ENCODE data around the gene SON. TPM values are rescaled to one million over a fixed set of nuclear protein-coding genes. Genes with fewer than 3 reads are reported as not detected.

Gene SON
- polyA plus RNA-seq, 1 experiment: 103 TPM

- ChIA-PET CTCF (no interaction called here), POLR2A (no interaction called here)
- H3K9me3 ChIP-seq (ENCODE audit: control insufficient read depth, insufficient read depth, low read length): no peaks in the 10 kb centered on the region
- H3K27me3 ChIP-seq (ENCODE audit: control insufficient read depth, insufficient read depth, low read length): no peaks in the 10 kb centered on the region
- TF ChIP-seq, protein P1, sequence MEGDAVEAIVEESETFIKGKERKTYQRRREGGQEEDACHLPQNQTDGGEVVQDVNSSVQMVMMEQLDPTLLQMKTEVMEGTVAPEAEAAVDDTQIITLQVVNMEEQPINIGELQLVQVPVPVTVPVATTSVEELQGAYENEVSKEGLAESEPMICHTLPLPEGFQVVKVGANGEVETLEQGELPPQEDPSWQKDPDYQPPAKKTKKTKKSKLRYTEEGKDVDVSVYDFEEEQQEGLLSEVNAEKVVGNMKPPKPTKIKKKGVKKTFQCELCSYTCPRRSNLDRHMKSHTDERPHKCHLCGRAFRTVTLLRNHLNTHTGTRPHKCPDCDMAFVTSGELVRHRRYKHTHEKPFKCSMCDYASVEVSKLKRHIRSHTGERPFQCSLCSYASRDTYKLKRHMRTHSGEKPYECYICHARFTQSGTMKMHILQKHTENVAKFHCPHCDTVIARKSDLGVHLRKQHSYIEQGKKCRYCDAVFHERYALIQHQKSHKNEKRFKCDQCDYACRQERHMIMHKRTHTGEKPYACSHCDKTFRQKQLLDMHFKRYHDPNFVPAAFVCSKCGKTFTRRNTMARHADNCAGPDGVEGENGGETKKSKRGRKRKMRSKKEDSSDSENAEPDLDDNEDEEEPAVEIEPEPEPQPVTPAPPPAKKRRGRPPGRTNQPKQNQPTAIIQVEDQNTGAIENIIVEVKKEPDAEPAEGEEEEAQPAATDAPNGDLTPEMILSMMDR (IDR thresholded peaks at IDR 0.05; ENCODE audit: low read depth, low read length): no peak
- DNase-seq (ENCODE audit: low read depth, low spot score): no peak
- H3K4me3 ChIP-seq (ENCODE audit: low read depth, low read length): no peak overlapping the region
- no peak overlapping the region for H3K27ac ChIP-seq (ENCODE audit: low read depth, low read length)
Observed at GRCh38 chr21:33537212-33537611, 5.6 kb upstream of the SON start.

DNA sequence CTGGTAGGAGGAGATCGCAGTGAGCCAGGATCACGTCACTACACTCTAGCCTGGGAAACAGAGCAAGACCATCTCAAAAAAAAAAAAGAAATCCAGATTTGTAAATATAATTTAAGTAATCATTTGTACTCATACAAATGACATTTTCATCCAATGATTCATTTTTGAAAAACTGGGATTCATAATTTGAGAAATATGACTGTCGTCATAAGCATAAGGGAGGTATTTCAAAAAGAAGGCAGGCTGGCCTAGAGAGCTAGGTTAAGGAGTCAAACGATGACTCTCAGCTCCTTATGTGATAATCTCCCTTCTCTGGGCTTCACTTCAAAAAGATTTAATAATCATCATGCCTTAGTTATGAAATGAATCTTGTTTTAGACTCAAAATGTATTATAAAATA lies 3.2 kb upstream of the SON start:
- no peaks in the 10 kb centered on the region for H3K27me3 ChIP-seq (ENCODE audit: control insufficient read depth, insufficient read depth, low read length)
- TF ChIP-seq, protein P1 (IDR thresholded peaks at IDR 0.05; ENCODE audit: low read depth, low read length): no peak
- no peaks in the 10 kb centered on the region; the same call in 1 of the 2 replicates for H3K9me3 ChIP-seq (ENCODE audit: control insufficient read depth, insufficient read depth, low read length)
- no peak overlapping the region for H3K4me3 ChIP-seq (ENCODE audit: low read depth, low read length)
- H3K27ac ChIP-seq (ENCODE audit: low read depth, low read length): peak overlapping the region; percentile 21
- CTCF ChIA-PET: no interaction called here
- no peak for DNase-seq (ENCODE audit: low read depth, low spot score)
- POLR2A ChIA-PET: no interaction called here

DNA sequence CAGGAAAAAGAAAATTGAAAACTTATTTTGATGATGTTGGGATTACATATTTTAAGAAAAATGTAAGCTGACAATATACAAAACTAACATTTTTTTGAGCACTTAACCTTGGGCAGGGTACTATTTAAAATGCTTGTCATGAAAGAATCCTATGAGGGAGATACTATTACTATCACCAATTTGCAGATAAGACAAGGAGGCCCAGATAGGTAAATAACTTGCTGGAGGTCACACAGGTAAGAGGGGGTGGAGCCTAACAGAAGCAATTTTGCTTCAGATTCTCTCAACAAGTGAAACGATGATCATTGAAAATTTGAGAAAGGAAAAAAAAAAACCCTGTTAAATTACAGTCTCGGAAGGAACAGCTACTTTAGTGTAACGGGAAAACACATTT lies 2.1 kb upstream of the SON start:
- TF ChIP-seq, protein P1 (IDR thresholded peaks at IDR 0.05; ENCODE audit: low read depth, low read length): no peak

DNA sequence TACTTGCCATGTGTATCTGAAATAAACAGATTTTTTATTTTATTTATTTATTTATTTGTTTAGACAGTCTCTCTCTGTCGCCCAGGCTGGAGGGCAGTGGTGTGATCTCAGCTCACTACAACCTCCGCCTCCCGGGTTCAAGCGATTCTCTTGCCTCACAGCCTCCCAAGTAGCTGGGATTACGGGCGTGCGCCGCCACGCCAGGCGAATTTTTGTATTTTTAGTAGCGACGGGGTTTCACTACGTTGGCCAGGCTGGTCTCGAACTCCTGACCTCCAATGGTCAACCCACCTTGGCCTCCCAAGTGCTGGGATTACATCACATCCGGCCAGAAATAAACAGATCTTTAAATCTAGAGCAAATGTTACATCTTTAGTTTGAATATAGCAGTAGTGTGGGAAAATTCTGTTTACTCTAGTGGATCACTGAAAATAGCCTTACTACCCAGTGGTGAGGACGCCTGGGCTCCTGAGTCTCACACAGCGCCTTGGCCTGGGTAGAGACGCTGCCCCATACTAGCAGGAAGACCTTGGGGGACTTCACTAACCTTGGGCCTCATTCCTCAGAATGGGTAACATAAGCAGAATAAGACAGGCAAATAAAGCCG lies 1.6 kb upstream of the SON start:
- DNase-seq (ENCODE audit: low read depth, low spot score): no peak
- H3K9me3 ChIP-seq (ENCODE audit: control insufficient read depth, insufficient read depth, low read length): no peaks in the 10 kb centered on the region; the same call in 1 of the 2 replicates
- peak overlapping the region; percentile 100 for H3K27ac ChIP-seq (ENCODE audit: low read depth, low read length)
- POLR2A ChIA-PET: interaction anchor here (0.5 kb wide), 1 partner anchor 38 kb away, joined by 5 read pairs; no protein-coding TSS in a partner anchor
- H3K27me3 ChIP-seq (ENCODE audit: control insufficient read depth, insufficient read depth, low read length): no peaks in the 10 kb centered on the region
- CTCF ChIA-PET: no interaction called here
- TF ChIP-seq, protein P1 (IDR thresholded peaks at IDR 0.05; ENCODE audit: low read depth, low read length): no peak
- H3K4me3 ChIP-seq (ENCODE audit: low read depth, low read length): peak overlapping the region; percentile 91

More for the DNA sequence above, 2.1 kb upstream of the SON start:
- POLR2A ChIA-PET: no interaction called here
- Histone ChIP-seq H3K4me3 (ENCODE audit: low read depth, low read length) (peak overlapping the region; percentile 91; the same call in 1 of the 2 replicates), H3K27me3 (ENCODE audit: control insufficient read depth, insufficient read depth, low read length) (no peaks in the 10 kb centered on the region), H3K27ac (ENCODE audit: low read depth, low read length) (no peak overlapping the region), H3K9me3 (ENCODE audit: control insufficient read depth, insufficient read depth, low read length) (no peaks in the 10 kb centered on the region; the same call in 1 of the 2 replicates)
- no peak for DNase-seq (ENCODE audit: low read depth, low spot score)
- CTCF ChIA-PET: no interaction called here

DNA sequence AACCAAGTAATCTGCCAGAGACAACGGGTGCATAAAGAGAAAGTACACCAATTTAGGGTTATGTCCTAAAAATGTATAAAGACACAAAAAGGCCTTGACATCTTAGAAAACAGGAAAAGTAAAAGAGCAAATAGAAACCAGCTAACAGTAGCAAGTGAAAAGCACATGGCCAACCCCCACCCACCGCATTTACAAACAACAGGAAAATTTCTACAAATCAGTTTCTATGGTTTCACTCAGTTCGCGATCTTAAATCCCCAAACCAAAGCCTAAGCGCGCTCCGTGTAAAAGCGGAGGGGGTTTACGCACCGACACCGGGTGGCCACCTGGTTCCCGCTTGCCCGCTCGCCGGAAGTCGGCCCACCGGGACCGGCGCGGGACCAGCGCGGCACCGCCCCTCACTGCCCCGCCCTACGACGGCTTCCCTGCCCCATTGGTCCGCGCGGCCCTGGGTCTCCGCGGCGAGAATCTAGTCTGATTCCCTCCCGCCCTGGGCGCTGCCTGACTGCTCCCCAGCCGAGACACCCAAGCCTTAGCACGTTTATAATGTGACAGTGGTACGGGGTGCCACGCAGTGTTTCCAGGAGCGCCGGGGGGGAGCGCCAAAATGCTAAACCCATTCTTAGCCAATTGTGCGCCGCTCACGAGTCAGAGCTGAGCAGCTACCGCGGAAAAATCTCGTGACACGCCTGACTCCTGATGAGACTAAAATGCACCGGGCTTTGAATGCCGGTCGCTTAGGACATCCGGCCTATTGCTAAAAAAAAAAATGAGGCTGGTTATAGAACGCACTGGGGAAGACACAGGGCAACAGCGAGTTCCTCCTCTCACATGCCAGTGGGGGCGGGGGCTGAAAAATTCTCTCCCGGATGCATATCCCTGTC lies 840 bp upstream of the SON start, which contains the start of gene GART:
Gene GART (minus strand): TSS at position 362 of the 884 bp plus-strand sequence. CDS start 2,802 bp downstream, outside the sequence.
- POLR2A ChIA-PET: interaction anchor here (0.5 to 0.7 kb wide), 2 partner anchors 37 to 283 kb away, joined by 3 to 5 read pairs; no protein-coding TSS in a partner anchor
- TF ChIP-seq, protein P1 (IDR thresholded peaks at IDR 0.05; ENCODE audit: low read depth, low read length): no peak
- no peaks in the 10 kb centered on the region for H3K27me3 ChIP-seq (ENCODE audit: control insufficient read depth, insufficient read depth, low read length)
- peak within 1 kb of the TSS; percentile 95 for H3K4me3 ChIP-seq (ENCODE audit: low read depth, low read length)
- CTCF ChIA-PET: no interaction called here
- H3K27ac ChIP-seq (ENCODE audit: low read depth, low read length): peak within 1 kb of the TSS; percentile 100
- DNase-seq (ENCODE audit: low read depth, low spot score): no peak
- H3K9me3 ChIP-seq (ENCODE audit: control insufficient read depth, insufficient read depth, low read length): no peaks in the 10 kb centered on the region; the same call in 1 of the 2 replicates
